ENCODE measurements around the gene TSPYL4.

GRCh38 chr6:116283191-116283590 lies 29.3 kb upstream of the TSPYL4 start:
- TF ChIP-seq CTCF (conservative IDR thresholded peaks at IDR 0.05; ENCODE audit: low read length) (no peak), EZH2phosphoT487 (IDR thresholded peaks at IDR 0.05; ENCODE audit: borderline replicate concordance) (no peak)

All from Loucy (cell line).